GM20000 (cell line): ENCODE measurements around the gene PTRH1.
"Not testable (repeated sequence)": the region's sequence is repeated elsewhere in the genome, so short reads cannot be mapped to it uniquely, and the experiment has no call there.

Experiments
- DNase-seq: peaks from one replicate; pipeline ENCODE4 v3.0.0; 2012; ENCODE audit warnings: low spot score
- TF ChIP-seq, protein P1 (sequence below): IDR thresholded peaks from 2 replicates; pipeline ENCODE4 v1.5.1; 2012; ENCODE audit warnings: mild to moderate bottlenecking, control low read depth; ENCODE audit errors: extremely low read depth, missing control alignments

PTRH1 gene

GRCh38 chr9:127715470-127716337 is at the start of gene PTRH1, which contains the start of gene TTC16:
Gene PTRH1 (minus strand): TSS chr9:127715663. CDS start chr9:127715639, 24 bp downstream.
Gene TTC16 (plus strand): TSS chr9:127716079. CDS start chr9:127716146, 67 bp downstream.
- peak; percentile 99 for DNase-seq
- TF ChIP-seq, protein P1, sequence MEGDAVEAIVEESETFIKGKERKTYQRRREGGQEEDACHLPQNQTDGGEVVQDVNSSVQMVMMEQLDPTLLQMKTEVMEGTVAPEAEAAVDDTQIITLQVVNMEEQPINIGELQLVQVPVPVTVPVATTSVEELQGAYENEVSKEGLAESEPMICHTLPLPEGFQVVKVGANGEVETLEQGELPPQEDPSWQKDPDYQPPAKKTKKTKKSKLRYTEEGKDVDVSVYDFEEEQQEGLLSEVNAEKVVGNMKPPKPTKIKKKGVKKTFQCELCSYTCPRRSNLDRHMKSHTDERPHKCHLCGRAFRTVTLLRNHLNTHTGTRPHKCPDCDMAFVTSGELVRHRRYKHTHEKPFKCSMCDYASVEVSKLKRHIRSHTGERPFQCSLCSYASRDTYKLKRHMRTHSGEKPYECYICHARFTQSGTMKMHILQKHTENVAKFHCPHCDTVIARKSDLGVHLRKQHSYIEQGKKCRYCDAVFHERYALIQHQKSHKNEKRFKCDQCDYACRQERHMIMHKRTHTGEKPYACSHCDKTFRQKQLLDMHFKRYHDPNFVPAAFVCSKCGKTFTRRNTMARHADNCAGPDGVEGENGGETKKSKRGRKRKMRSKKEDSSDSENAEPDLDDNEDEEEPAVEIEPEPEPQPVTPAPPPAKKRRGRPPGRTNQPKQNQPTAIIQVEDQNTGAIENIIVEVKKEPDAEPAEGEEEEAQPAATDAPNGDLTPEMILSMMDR: no peak

GRCh38 chr9:127763918-127764384 is 48.5 kb upstream of the PTRH1 start:
- TF ChIP-seq, protein P1: peak; percentile 36
- no peak for DNase-seq

DNA sequence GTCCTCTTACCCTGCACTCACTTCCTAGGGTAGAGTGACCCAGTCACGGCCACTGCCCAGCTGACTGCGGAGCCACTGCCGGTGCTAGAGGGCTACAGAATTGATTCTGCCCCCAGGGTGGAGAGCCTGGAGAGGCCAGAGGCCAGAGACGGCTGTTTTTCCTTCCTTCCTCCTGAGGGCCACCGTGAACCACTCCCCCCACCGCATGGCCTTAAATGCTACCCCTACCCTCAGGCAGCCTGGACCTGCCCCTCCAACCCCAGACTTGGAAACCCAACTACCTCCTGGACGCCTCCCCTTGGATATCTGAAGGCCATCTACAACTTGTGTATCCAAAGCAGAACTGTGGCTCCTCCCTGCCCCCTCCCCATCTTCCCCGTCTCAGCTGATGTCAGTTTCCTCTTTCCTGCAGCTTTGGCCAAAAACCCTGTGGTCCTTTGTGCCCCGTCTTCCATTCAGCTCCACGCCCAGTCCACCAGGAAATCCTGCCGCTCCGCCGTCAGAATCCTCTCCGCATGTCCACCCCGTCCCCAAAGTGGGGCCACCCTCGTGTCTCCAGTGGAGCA is 46.7 kb upstream of the PTRH1 start:
- no peak for DNase-seq
- TF ChIP-seq, protein P1: no peak

- TF ChIP-seq, protein P1: no peak
- DNase-seq: no peak
Measured at GRCh38 chr9:127761491-127761956, 46.1 kb upstream of the PTRH1 start.

GRCh38 chr9:127761061-127761460 is 45.6 kb upstream of the PTRH1 start:
- TF ChIP-seq, protein P1: no peak
- DNase-seq: no peak

GRCh38 chr9:127758843-127759242 is 43.4 kb upstream of the PTRH1 start:
- no peak for DNase-seq
- TF ChIP-seq, protein P1: no peak

DNA sequence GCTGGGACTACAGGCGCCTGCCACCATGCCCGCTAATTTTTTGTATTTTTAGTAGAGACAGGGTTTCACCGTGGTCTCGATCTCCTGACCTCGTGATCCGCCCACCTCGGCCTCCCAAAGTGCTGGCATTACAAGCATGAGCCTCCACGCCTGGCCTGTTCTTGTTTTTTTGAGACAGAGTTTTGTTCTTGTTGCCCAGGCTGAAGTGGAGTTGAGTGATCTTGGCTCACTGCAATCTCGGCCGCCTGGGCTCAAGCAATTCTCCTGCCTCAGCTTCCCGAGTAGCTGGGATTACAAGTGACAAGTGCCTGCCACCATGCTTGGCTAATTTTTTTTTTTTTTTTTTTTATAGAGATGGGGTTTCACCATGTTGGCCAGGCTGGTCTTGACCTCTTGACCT is 41.3 kb upstream of the PTRH1 start:
- not testable (repeated sequence) for DNase-seq
